Prostate gland (tissue), 2 donors: Measurements from ENCODE around the gene PDE7B.

ENCODE experiments used
- POLR2A ChIP-seq: fragments of 450-650 bp; IDR thresholded peaks from one replicate; pipeline ENCODE4 v1.6.1; 2016; ENCODE audit warnings: antibody characterized with exemption, mild to moderate bottlenecking
- POLR2AphosphoS5 ChIP-seq: sonication (generic); formaldehyde crosslinking; IDR thresholded peaks from one replicate; pipeline ENCODE4 v1.6.1; 2017; ENCODE audit warnings: antibody characterized with exemption
- TF ChIP-seq, protein P1 (sequence below), 4 experiments: fragments of 200-600 bp in 2 of 4; fragments of 450-650 bp in 2 of 4; sonication (generic) in 2 of 4; IDR thresholded peaks; 1 replicate in 3 of 4; 2 replicates in 1 of 4; pipeline ENCODE4 v1.5.1; 2016 to 2019; ENCODE audit warnings: antibody characterized with exemption in 4 of 4, mild to moderate bottlenecking in 2 of 4, moderate library complexity in 2 of 4

DNA sequence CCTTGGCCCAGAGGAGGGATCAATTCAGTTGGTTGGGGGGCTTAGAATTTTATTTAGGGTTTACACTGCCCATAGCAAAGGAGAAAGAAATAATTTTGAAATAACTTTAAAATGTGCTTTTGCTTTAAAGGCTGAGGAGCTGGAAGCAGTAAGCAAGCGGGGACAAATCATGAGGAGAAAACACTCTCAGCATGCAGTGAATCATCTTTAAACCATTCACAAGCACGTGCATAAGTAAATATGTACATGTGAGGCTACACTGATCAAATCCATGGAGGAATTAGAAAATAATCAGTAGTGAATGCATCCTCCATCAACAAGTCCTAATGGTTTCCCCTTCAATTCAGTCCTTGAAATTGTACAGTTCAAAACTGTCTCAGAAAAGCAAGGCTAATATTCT lies 217.6 kb downstream of the PDE7B start:
- no peak for TF ChIP-seq POLR2A
- no peak for TF ChIP-seq POLR2AphosphoS5
- TF ChIP-seq, protein P1, sequence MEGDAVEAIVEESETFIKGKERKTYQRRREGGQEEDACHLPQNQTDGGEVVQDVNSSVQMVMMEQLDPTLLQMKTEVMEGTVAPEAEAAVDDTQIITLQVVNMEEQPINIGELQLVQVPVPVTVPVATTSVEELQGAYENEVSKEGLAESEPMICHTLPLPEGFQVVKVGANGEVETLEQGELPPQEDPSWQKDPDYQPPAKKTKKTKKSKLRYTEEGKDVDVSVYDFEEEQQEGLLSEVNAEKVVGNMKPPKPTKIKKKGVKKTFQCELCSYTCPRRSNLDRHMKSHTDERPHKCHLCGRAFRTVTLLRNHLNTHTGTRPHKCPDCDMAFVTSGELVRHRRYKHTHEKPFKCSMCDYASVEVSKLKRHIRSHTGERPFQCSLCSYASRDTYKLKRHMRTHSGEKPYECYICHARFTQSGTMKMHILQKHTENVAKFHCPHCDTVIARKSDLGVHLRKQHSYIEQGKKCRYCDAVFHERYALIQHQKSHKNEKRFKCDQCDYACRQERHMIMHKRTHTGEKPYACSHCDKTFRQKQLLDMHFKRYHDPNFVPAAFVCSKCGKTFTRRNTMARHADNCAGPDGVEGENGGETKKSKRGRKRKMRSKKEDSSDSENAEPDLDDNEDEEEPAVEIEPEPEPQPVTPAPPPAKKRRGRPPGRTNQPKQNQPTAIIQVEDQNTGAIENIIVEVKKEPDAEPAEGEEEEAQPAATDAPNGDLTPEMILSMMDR (IDR thresholded peaks at IDR 0.05), result no peak
